GM18870 (cell line): ENCODE results near the gene KIF1A.

ENCODE experiments used
- ATAC-seq: cut with Tn5 transposase; IDR thresholded peaks from one replicate; pipeline ENCODE4 v1.9.1; 2021; ENCODE audit warnings: moderate library complexity; ENCODE audit not compliant: unreplicated experiment

Gene KIF1A

DNA sequence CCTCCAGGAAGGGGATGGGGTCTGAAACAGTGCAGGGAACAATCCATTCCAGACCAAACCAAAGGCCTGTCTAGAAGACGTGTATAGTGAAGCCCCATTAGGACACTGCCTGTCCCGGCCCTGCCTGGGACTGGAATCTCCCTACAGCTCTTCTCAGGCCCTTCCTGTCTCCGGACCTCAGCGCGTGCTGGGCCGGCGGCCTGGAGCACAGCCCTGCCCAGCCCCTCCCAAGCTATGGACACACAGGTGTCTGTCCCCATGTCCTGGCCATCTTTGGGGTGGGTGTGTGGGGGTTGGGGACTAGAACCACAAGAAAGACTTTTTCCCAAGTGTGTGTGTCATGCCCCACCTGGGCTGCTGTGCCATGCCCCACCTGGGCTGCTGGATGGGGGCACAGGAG is 51.8 kb downstream of the KIF1A start:
- ATAC-seq, result no peak

DNA sequence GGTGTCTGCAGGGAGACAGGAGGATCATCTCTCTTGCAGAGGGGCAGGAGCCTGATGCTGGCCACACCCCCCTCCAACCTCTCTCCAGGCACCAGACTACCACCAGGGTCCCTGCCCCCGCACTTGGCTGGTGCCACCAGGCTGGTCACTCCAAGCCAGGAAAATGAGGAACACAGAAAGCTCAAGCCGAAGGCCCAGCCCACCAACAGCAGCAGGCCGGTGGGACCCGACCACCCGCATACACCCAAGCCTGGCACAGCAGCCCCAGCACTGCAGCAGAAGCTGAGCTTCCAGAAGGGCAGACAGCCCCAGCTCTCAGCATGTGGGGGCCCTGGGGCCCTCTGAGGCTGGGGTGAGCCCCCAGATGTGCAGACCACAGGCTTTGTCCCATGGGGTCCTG is 52.7 kb downstream of the KIF1A start:
- no peak for ATAC-seq

GRCh38 chr2:240766072-240766471 is 53.9 kb downstream of the KIF1A start:
- ATAC-seq, result no peak

DNA sequence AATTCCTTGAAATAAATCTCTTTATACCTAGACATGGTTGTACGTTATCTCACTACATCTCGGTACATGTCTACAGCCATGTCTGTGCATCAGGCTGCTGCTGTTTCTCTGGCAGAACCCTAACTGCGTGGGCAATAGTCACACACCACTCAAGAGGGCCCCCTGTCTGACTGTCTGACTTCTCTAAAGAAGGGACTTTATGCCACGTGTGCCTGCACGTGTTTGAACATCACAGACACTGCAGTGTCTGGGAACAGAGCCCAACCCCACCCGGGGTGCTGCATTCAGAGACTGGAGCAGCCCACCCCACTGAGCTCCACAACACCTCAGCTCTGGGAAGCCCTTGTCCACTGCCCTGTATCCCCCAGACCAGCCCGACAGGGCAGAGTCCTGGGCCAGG is 55.0 kb downstream of the KIF1A start:
- ATAC-seq, result no peak

- ATAC-seq, result no peak
These were observed 55.4 kb downstream of the KIF1A start for GRCh38 chr2:240764605-240765004.

DNA sequence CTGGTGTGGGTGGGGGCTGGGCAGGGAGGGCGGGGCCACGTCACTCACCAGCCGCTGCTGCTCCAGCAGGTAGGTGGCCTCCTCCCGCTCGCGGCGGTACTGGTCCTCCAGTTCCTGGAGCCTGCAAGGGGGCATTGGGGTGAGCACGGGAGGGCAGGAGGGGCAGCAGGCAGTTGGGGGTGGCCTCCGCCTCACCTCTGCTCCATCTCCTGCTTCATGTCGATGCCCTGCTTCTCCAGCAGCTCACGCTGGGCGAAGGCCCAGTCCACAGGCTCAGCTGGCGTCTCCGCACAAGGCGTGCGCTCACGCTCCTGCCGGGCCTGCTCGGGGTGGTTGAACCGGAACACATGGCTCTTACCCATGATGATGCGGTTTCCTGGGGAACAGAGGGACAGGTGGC is 57.0 kb downstream of the KIF1A start:
- no peak for ATAC-seq

- no peak for ATAC-seq
These were observed 57.8 kb downstream of the KIF1A start for GRCh38 chr2:240762249-240762648.

DNA sequence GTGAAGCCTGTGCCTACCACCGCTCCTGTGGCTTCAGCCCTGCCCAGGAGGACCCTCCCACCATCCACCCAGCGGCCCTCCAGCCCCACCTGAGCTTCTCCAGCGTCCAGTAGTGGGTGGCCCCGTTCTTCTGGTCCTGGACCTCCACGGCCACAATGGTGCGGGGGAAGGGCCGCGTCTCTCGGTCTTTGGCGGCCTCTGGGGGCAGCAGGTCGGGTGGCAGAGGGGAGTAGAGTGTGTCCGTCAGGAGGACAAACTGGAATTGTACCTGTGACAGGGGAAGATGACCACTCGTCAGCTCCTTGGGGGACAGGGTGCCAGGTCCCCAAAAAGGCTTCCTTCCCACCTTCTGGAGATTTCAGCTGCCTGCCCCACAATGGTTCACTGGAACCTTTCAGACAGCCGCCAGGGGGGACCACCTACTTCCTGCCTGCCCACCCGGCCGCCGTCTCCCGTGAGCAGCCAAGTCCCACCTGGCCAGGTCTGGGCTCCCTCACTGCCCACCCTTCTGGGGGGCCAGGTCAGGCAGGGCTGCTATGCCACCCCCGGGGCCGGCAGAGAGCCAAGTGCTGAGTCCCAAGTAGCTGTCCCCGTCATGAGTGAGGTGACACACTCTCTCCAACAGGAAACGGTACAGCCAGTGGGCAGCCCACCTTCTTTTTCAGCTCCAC is 59.3 kb downstream of the KIF1A start:
- ATAC-seq, result no peak

DNA sequence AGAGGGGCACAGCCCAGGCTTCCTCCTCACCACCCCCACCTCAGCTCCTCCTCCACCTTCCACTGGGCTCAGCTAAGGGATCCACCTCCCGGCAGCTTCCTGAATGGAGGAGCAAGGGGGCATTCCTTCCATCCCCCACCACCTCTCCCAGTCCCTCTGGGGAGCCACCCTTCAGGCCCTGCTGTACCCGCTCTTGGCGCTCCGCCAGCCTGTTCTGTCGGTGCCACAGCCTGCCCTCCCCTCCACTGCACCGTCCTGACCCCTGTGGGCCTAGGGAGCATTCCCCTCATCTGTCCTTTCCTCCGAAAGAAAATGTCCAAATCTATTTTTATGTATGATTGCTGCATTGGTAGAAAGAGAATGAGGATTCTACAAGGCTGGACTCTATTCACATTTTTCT is 59.9 kb downstream of the KIF1A start:
- no peak for ATAC-seq

GRCh38 chr2:240759459-240759858 is 60.6 kb downstream of the KIF1A start:
- no peak for ATAC-seq

GRCh38 chr2:240757086-240757614 is 62.9 kb downstream of the KIF1A start:
- ATAC-seq, result no peak

GRCh38 chr2:240752209-240752608 is 67.8 kb downstream of the KIF1A start:
- ATAC-seq, result no peak

DNA sequence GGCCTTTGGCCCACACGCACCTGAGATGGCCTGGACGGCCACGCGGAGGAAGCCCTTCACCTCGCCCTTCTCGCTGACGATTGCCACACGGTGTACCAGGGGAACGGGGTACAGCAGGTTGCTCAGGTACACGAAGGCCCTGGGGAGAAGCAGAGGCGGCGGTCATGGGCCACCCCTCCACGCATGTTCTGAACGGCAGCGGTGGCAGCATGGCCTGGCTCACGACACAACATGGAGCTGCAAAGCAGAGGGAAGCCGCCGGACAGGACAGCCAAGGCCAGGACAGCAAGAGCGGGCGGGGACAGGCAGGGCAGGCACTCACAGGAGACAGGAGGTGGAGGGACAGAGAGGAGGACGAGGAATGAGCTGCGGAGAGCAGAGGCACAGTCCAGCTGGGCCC is 69.6 kb downstream of the KIF1A start:
- ATAC-seq, result no peak

- no peak for ATAC-seq
These were observed 70.5 kb downstream of the KIF1A start for GRCh38 chr2:240749516-240749915.

- ATAC-seq, result no peak
These were observed 72.8 kb downstream of the KIF1A start for GRCh38 chr2:240747256-240747655.

- no peak for ATAC-seq
These were observed 73.3 kb downstream of the KIF1A start for GRCh38 chr2:240746671-240747070.

DNA sequence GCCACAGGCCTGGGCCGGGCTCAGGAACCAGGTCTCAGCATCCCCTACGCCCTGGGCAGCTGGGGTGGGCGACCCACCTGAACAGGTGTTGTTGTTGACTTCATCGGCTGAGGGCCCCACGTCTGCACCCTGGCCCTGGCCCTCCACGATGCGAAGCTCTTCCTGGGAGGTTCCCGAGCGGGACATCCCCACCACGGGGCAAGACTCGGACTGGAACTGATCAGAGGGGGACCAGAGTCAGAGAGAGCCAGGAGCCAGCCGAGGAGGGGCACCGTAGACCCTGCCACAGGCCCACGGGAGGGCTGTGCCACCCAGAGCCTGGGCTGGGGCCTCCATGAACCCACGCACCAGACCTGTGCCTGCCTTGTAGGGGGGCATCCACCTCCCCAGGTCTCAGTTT is 74.1 kb downstream of the KIF1A start:
- no peak for ATAC-seq

DNA sequence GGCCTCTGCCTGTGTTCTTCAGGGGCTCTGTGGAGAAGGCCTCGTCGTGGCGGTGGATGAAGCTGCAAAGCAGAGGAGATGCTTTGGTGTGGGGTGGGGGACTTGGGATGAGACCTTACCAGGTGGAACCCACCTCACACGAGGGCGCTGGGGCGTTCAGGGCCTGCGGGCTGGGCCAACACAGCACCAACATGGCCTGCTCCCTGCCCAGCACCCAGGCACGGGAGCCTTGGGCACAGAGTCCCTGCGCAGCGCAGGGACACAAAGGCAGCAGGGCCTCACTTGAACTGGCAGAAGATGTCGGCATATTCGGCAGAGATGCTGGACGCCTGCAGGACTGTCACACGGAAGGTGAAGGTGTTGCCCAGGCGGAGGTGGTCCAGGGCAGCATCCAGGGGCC is 74.6 kb downstream of the KIF1A start:
- ATAC-seq, result no peak

- no peak for ATAC-seq
These were observed 77.4 kb downstream of the KIF1A start for GRCh38 chr2:240742602-240743095.

DNA sequence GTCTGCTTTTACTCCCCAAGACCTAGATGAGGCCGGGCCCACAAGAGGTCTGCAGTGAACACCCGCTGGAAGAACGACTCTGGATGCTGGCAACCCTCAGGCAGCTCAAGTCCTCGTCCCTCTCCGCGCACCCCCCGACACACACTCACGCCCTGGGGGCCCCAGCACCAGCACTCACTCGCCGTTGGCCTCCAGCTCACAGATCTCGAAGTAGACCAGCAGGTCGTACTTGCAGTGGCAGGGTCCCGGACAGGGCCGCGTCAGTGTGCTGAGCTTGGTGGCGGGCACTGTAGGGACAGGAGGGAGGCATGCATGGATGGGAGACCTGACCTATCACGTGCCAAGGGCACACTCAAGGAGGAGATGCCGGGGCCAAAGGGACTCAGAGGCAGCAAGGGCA is 78.9 kb downstream of the KIF1A start:
- no peak for ATAC-seq

- no peak for ATAC-seq
These were observed 80.2 kb downstream of the KIF1A start for GRCh38 chr2:240739797-240740196.

DNA sequence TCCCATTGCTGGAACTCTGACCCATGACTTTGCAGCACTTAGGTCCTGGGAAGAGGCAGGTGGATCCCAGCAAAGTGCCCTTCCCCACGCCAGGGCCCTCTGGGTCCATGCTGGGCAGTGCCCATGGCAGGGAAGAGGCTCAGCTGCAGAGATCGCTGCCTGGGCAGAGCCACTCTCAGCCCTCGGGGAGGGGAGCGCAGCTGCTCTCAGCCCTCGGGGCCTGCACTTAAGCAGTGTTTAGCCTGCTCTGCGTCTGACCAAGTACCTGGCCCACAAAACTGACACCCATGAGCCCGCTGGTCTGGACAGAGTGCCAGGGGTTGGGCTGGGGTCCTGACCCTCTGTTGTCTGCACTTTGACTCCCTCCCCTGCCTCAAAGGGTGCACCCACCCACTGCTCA is 82.1 kb downstream of the KIF1A start:
- ATAC-seq, result no peak

- no peak for ATAC-seq
These were observed 82.5 kb downstream of the KIF1A start for GRCh38 chr2:240737512-240737911.
